Caco-2 (cell line): ENCODE data around the gene PDIA5. TPM values are rescaled to one million over a fixed set of nuclear protein-coding genes. Genes with fewer than 3 reads are reported as not detected.

Experiments
- BruUV-seq: library from RNA; stranded (reverse); fragments of 400-500 nt; replicated peaks from 2 replicates; lab custom pipeline; 2021; lab: Mats Ljungman, UMichigan
- CTCF ChIA-PET: fragments of 300-600 bp; sonication (Branson Sonifier 250); formaldehyde crosslinking; loops from one replicate; lab custom pipeline; 2022; ENCODE audit warnings: antibody characterized with exemption; lab: Charles Lee
- POLR2A ChIA-PET: fragments of 300-600 bp; sonication (Branson Sonifier 250); formaldehyde crosslinking; loops from one replicate; lab custom pipeline; 2022; ENCODE audit warnings: antibody characterized with exemption; lab: Charles Lee
- DNase-seq, 2 experiments: peaks; one replicate each; pipeline versions ENCODE4 v3.0.0 to v3.0.0-alpha.2; 2020 to 2022
- H3K27me3 ChIP-seq: replicated peaks from 2 replicates; pipeline ENCODE4 v1.6.0; 2011; ENCODE audit warnings: low read length; ENCODE audit not compliant: control insufficient read depth, insufficient read depth
- H3K36me3 ChIP-seq: 2 replicates; pipeline ENCODE4 v1.5.1; 2011; ENCODE audit warnings: low read length; ENCODE audit not compliant: control insufficient read depth, insufficient read depth
- H3K4me1 ChIP-seq: fragments of 250-450 bp; sonication (Bioruptor Pico); 2 replicates; pipeline ENCODE4 v1.5.1; 2020; ENCODE audit warnings: mild to moderate bottlenecking
- H3K4me3 ChIP-seq: 2 replicates; pipeline ENCODE4 v1.5.1; 2011; ENCODE audit warnings: low read depth, mild to moderate bottlenecking, control low read depth, low read length
- H3K9me3 ChIP-seq: fragments of 250-450 bp; sonication (Bioruptor Pico); 2 replicates; pipeline ENCODE4 v1.5.1; 2020; ENCODE audit warnings: mild to moderate bottlenecking, moderate library complexity
- H3K27ac Mint-ChIP-seq: one replicate; pipeline ENCODE4 v1.8.0; 2022; ENCODE audit warnings: mixed read lengths; ENCODE audit not compliant: unreplicated experiment
- H3K27me3 Mint-ChIP-seq: one replicate; pipeline ENCODE4 v1.8.0; 2022; ENCODE audit warnings: mixed read lengths; ENCODE audit not compliant: insufficient read depth, unreplicated experiment
- H3K36me3 Mint-ChIP-seq: one replicate; pipeline ENCODE4 v1.8.0; 2022; ENCODE audit warnings: mild to moderate bottlenecking, mixed read lengths; ENCODE audit not compliant: insufficient read depth, unreplicated experiment
- H3K4me1 Mint-ChIP-seq: one replicate; pipeline ENCODE4 v1.8.0; 2022; ENCODE audit warnings: low read depth, mixed read lengths; ENCODE audit not compliant: unreplicated experiment
- H3K4me3 Mint-ChIP-seq: one replicate; pipeline ENCODE4 v1.8.0; 2022; ENCODE audit warnings: mild to moderate bottlenecking, moderate library complexity, mixed read lengths; ENCODE audit not compliant: unreplicated experiment
- H3K9me3 Mint-ChIP-seq: one replicate; pipeline ENCODE4 v1.8.0; 2022; ENCODE audit warnings: mixed read lengths; ENCODE audit not compliant: unreplicated experiment
- intact Hi-C: fragments of 100-400 bp; cut with micrococcal nuclease; formaldehyde crosslinking; loops from one replicate; pipeline ENCODE4 v1.10.0; 2022; ENCODE audit not compliant: unreplicated experiment
- total RNA-seq: library from RNA; stranded (reverse); gene quantifications from 2 replicates; pipeline ENCODE4 v1.2.3, GENCODE V29; 2022
- TF ChIP-seq, protein P1 (sequence below), 2 experiments: fragments of 200-600 bp in 1 of 2; IDR thresholded peaks; 1 replicate in 1 of 2; 2 replicates in 1 of 2; pipeline versions ENCODE4 v1.5.1 to v1.8.0; 2011 to 2022; ENCODE audit warnings: antibody characterized with exemption in 1 of 2, control low read depth in 1 of 2, inconsistent platforms in 1 of 2, low read depth in 1 of 2, low read length in 1 of 2, mild to moderate bottlenecking in 1 of 2, moderate library complexity in 1 of 2; ENCODE audit not compliant: insufficient read depth in 1 of 2, severe bottlenecking in 1 of 2, unreplicated experiment in 1 of 2

Gene PDIA5
- total RNA-seq, 1 experiment from 2014 or later: 48.2 TPM

DNA sequence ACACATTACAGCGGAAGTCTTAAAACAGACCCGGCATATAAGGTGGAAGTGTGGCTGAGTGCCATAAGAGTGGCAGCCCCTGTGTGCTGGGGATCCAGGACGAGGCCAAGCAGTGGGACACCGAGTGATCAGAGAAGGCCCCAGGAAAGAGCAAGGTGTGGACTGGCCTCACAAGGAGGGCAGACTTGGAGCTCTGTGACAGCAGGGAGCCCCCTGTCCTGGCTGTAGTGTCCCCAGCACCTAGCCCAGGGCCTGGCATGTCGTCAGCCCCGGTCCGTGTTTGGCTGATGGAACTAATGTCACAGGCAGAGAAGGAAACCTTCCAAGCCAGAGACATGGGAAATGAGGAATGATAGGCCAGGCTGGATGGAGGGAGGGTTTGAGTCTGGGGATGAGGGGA lies 4.8 kb downstream of the PDIA5 start:
- H3K4me3 Mint-ChIP-seq: no peak overlapping the region
- Histone ChIP-seq H3K36me3 (no peaks in the 10 kb centered on the region), H3K4me1 (peaks cover 12% of the 10 kb centered on the region), H3K9me3 (no peaks in the 10 kb centered on the region), H3K27me3 (no peaks in the 10 kb centered on the region), H3K4me3 (no peak overlapping the region)
- DNase-seq: no peak
- no peaks in the 10 kb centered on the region for H3K27me3 Mint-ChIP-seq
- intact Hi-C loops: no loop called here
- BruUV-seq: no TSS peak
- H3K4me1 Mint-ChIP-seq: peaks cover 18% of the 10 kb centered on the region
- H3K36me3 Mint-ChIP-seq: peaks cover 24% of the 10 kb centered on the region
- POLR2A ChIA-PET: no interaction called here
- H3K27ac Mint-ChIP-seq: no peak overlapping the region
- TF ChIP-seq, protein P1, sequence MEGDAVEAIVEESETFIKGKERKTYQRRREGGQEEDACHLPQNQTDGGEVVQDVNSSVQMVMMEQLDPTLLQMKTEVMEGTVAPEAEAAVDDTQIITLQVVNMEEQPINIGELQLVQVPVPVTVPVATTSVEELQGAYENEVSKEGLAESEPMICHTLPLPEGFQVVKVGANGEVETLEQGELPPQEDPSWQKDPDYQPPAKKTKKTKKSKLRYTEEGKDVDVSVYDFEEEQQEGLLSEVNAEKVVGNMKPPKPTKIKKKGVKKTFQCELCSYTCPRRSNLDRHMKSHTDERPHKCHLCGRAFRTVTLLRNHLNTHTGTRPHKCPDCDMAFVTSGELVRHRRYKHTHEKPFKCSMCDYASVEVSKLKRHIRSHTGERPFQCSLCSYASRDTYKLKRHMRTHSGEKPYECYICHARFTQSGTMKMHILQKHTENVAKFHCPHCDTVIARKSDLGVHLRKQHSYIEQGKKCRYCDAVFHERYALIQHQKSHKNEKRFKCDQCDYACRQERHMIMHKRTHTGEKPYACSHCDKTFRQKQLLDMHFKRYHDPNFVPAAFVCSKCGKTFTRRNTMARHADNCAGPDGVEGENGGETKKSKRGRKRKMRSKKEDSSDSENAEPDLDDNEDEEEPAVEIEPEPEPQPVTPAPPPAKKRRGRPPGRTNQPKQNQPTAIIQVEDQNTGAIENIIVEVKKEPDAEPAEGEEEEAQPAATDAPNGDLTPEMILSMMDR (IDR thresholded peaks at IDR 0.05; ENCODE audit: insufficient read depth in 1 of 2, low read depth in 1 of 2, low read length in 1 of 2, severe bottlenecking in 1 of 2, unreplicated experiment in 1 of 2): no peak
- H3K9me3 Mint-ChIP-seq: no peaks in the 10 kb centered on the region
- CTCF ChIA-PET: interaction anchor here (0.7 to 0.9 kb wide), 2 partner anchors 14 to 41 kb away, joined by 3 read pairs; no protein-coding TSS in a partner anchor

GRCh38 chr3:123072152-123072551 lies 5.3 kb downstream of the PDIA5 start:
- no peak overlapping the region for H3K27ac Mint-ChIP-seq
- no peaks in the 10 kb centered on the region for H3K36me3 ChIP-seq
- peaks cover 18% of the 10 kb centered on the region for H3K4me1 Mint-ChIP-seq
- intact Hi-C loops: no loop called here
- DNase-seq: no peak
- no peaks in the 10 kb centered on the region for H3K9me3 Mint-ChIP-seq
- peaks cover 12% of the 10 kb centered on the region for H3K4me1 ChIP-seq
- H3K36me3 Mint-ChIP-seq: peaks cover 19% of the 10 kb centered on the region
- no peaks in the 10 kb centered on the region for H3K9me3 ChIP-seq
- CTCF ChIA-PET: no interaction called here
- H3K27me3 Mint-ChIP-seq: no peaks in the 10 kb centered on the region
- no peaks in the 10 kb centered on the region for H3K27me3 ChIP-seq
- no peak overlapping the region for H3K4me3 ChIP-seq
- BruUV-seq: no TSS peak
- TF ChIP-seq, protein P1 (IDR thresholded peaks at IDR 0.05; ENCODE audit: insufficient read depth in 1 of 2, low read depth in 1 of 2, low read length in 1 of 2, severe bottlenecking in 1 of 2, unreplicated experiment in 1 of 2): no peak
- H3K4me3 Mint-ChIP-seq: no peak overlapping the region
- POLR2A ChIA-PET: no interaction called here

DNA sequence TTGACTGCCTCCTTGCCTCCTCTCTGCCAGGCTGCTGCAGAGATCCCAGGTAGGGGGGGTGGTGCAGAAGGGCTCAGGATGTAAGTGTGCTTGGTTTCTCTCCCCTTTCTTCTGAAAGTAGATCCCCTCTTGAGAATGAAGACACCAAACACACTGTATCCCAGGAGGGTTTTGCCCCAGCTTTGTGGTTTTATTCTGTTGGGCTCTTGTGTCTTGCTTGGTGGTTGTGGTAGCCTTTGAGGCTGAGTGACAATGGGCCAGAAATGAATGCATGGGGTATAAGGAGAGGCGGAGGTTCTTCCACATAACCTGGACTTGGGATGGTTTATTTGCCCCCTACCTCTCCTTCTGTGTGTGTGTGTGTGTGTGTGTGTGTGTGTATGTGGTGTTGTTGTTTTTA lies 5.7 kb downstream of the PDIA5 start:
- Mint-ChIP-seq H3K27me3 (no peaks in the 10 kb centered on the region), H3K9me3 (no peaks in the 10 kb centered on the region), H3K36me3 (peaks cover 19% of the 10 kb centered on the region), H3K4me3 (no peak overlapping the region), H3K4me1 (peaks cover 18% of the 10 kb centered on the region), H3K27ac (no peak overlapping the region)
- DNase-seq: no peak
- no TSS peak for BruUV-seq
- intact Hi-C loops: no loop called here
- Histone ChIP-seq H3K9me3 (no peaks in the 10 kb centered on the region), H3K36me3 (no peaks in the 10 kb centered on the region), H3K4me3 (no peak overlapping the region), H3K4me1 (peaks cover 12% of the 10 kb centered on the region), H3K27me3 (no peaks in the 10 kb centered on the region)
- ChIA-PET CTCF (no interaction called here), POLR2A (no interaction called here)
- TF ChIP-seq, protein P1 (IDR thresholded peaks at IDR 0.05; ENCODE audit: insufficient read depth in 1 of 2, low read depth in 1 of 2, low read length in 1 of 2, severe bottlenecking in 1 of 2, unreplicated experiment in 1 of 2): no peak
